ENCODE data around the gene CD160.
"Not testable (repeated sequence)": the region's sequence is repeated elsewhere in the genome, so short reads cannot be mapped to it uniquely, and the experiment has no call there.

The CD160 gene

GRCh38 chr1:145760395-145760949 lies 41.2 kb downstream of the CD160 start:
- not testable (repeated sequence) for DNase-seq

GRCh38 chr1:145761498-145761897 lies 42.2 kb downstream of the CD160 start:
- DNase-seq, result not testable (repeated sequence)

- not testable (repeated sequence) for DNase-seq
These were observed 42.7 kb downstream of the CD160 start for GRCh38 chr1:145762001-145762400.

GRCh38 chr1:145764231-145764940 lies 45.1 kb downstream of the CD160 start:
- DNase-seq, result not testable (repeated sequence)

DNA sequence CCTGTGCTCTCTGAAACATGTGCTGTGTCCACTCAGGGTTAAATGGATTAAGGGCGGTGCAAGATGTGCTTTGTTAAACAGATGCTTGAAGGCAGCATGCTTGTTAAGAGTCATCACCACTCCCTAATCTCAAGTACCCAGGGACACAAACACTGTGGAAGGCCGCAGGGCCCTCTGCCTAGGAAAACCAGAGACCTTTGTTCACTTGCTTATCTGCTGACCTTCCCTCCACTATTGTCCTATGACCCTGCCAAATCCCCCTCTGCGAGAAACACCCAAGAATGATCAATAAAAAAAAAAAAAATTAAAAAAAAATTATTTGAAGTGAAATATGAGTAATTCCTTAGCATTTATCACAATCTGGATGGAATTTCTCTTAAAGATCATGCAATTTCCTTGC lies 45.8 kb downstream of the CD160 start:
- not testable (repeated sequence) for DNase-seq

GRCh38 chr1:145765585-145766360 lies 46.5 kb downstream of the CD160 start:
- DNase-seq, result not testable (repeated sequence)

GRCh38 chr1:145766926-145767325 lies 47.6 kb downstream of the CD160 start:
- DNase-seq, result not testable (repeated sequence)

DNA sequence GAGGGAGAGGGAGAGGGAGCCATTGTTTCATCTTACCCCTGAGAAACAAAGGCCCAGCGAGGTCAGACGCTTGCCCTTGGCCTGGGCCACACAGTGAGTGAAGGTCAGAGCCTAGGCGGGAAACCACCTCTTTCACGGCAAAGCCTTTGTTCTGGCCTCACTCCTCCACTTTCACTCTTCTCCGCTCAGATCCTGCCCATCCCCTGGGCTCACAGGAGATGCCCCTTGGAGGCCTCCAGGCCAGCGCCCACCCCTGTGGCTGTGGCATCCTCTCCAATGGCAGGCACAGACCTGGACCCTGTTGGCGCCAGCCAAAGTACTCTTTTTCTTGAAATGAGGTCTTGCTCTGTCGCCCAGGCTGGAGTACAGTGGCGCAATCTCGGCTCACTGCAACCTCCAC lies 48.7 kb downstream of the CD160 start:
- DNase-seq, result not testable (repeated sequence)

GRCh38 chr1:145771056-145771455 lies 51.8 kb downstream of the CD160 start:
- no peak for DNase-seq

GRCh38 chr1:145773423-145773822 lies 54.1 kb downstream of the CD160 start:
- DNase-seq, result no peak

DNA sequence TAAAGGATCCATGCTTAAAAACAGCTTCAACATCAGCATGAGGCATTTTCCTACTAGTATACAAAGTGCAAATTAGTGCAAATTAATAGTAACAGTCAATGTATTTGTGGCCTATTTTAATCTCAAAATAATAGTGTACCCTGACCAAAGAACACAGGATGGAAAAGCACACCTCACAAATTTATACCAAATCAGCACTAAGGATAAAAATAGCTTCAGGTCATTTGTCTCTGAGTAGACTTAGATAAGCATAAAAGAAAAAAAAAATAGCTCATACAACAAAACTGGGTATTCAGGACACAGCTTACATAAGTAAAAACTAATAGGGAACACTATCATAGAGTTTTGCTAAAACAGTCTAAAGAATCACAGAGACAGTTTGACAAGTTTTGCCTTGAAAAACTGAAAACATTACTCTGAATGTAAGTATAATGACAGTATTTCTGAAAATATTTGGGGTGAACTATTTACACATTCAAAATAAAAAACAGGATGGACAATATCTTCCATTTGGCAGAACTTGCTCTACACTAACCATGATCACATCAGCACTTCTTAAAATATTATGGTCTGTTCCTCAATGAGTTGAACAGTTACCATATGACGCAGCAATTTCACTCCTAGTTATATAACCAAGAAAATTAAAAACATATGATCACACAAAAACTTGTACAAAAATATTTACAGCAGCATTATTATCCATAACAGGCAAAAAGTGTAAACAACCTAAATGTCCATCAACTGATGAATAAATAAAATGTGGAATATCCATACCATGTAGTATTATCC lies 58.3 kb downstream of the CD160 start:
- no peak for DNase-seq

DNA sequence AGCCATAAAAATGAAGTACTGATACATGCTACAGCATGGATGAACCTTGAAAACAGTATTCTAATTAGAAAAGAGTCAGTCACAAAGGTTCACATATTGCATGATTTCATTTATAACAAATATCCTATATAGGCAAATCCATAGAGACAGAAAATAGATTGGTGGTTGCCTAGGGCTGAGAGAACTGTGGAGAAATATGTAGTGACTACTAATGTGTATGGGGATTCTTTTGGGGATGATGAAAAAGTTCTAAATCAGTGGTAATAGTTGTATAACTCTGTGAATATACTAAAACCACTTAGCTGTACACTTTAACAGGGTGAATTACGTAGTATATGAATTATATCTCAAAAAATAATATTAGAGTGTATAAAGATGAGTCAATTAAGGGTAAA lies 58.8 kb downstream of the CD160 start:
- no peak for DNase-seq

- DNase-seq, result no peak
These were observed 63.2 kb downstream of the CD160 start for GRCh38 chr1:145782272-145783099.

GRCh38 chr1:145784409-145784808 lies 65.1 kb downstream of the CD160 start:
- no peak for DNase-seq

- DNase-seq, result no peak
These were observed 66.2 kb downstream of the CD160 start for GRCh38 chr1:145785547-145785946.

- no peak for DNase-seq
These were observed 67.0 kb downstream of the CD160 start for GRCh38 chr1:145786271-145786670.

GRCh38 chr1:145788580-145788979 lies 69.3 kb downstream of the CD160 start:
- no peak for DNase-seq

Data from cortex of kidney (tissue), 1 donor.